Measurements from ENCODE around the gene PTPRN2. TPM values are rescaled to one million over a fixed set of nuclear protein-coding genes. Genes with fewer than 3 reads are reported as not detected.

Gene PTPRN2
- total and polyA plus RNA-seq, 2 of the 8 experiments (the other 6 are each of a cell fraction or from before 2014, with no cell fraction given) = 2.6 to 4.5 TPM

DNA sequence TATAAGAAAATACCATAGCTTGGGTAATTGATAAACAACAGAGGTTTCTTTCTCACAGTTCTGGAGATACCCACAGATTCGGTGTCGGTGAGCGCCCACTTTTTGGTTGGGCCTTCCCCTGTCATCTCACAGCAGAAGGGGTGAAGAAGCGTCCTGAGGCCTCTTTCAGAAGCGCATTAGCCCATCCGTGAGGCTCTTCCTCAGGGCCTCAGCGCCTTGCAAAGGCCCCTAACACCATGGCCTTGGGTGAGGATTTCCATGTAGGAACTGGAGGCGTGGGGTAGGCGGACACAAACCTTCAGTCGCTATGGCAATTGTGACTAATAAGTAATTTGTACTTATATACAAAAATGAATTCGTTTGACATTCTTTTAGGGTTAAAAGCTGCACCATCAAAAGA lies 316.0 kb downstream of the PTPRN2 start (continued):
- no peak for TF ChIP-seq HDAC6 (IDR thresholded peaks at IDR 0.05; ENCODE audit: low read depth, low read length)

Data from H1 (cell line).